ENCODE data around the gene DNAJA4. TPM values are rescaled to one million over a fixed set of nuclear protein-coding genes. Genes with fewer than 3 reads are reported as not detected.

The DNAJA4 gene
- total and polyA plus RNA-seq, 9 of the 15 experiments (the other 6 are each of a cell fraction or from before 2014, with no cell fraction given), result 0.11 to 1.0 (median 0.16) TPM; not detected in 4

- no peak for TF ChIP-seq ZNF512 (tag; IDR thresholded peaks at IDR 0.05)
- TF ChIP-seq CBX5 (IDR thresholded peaks at IDR 0.05; ENCODE audit: borderline replicate concordance, low read depth), result no peak
- 0 out of 2 replicates have a peak, but pooled peaks have one; percentile 19 for TF ChIP-seq EP400 (IDR thresholded peaks at IDR 0.05)
- no peak for TF ChIP-seq ILK (tag; IDR thresholded peaks at IDR 0.05; ENCODE audit: borderline replicate concordance, low read depth)
- no peak for TF ChIP-seq ATF1 (CRISPR knock-in tag; IDR thresholded peaks at IDR 0.05)
- no peak for TF ChIP-seq ATF1 (tag; IDR thresholded peaks at IDR 0.05)
- TF ChIP-seq ZNF518B (CRISPR knock-in tag; IDR thresholded peaks at IDR 0.05), result no peak
- no peak for TF ChIP-seq PRPF4 (IDR thresholded peaks at IDR 0.05; ENCODE audit: insufficient read depth, low read depth, low read length, poor library complexity, severe bottlenecking)
- no peak for TF ChIP-seq NFYB (IDR thresholded peaks at IDR 0.05; ENCODE audit: extremely low read depth, insufficient read length)
- no peak for TF ChIP-seq PURB (CRISPR knock-in tag; IDR thresholded peaks at IDR 0.05; ENCODE audit: low read depth)
- no peak for TF ChIP-seq ZNF79 (CRISPR knock-in tag; IDR thresholded peaks at IDR 0.05; ENCODE audit: low read depth)
- peak; percentile 25 to 35; a peak in 1 of 4 replicates for TF ChIP-seq MAZ (CRISPR knock-in tag; conservative IDR thresholded peaks at IDR 0.05 in 1 of 2, IDR thresholded peaks at IDR 0.05 in 1 of 2)
- TF ChIP-seq ZNF586 (CRISPR knock-in tag; conservative IDR thresholded peaks at IDR 0.05), result no peak
- TF ChIP-seq PREB (CRISPR knock-in tag; IDR thresholded peaks at IDR 0.05), result no peak
- peak; percentile 10 to 46; a peak in 1 of 4 replicates for TF ChIP-seq FOXK2 (conservative IDR thresholded peaks at IDR 0.05 in 1 of 2, IDR thresholded peaks at IDR 0.05 in 1 of 2; ENCODE audit: low read depth in 2 of 2)
- TF ChIP-seq ELK3 (CRISPR knock-in tag; IDR thresholded peaks at IDR 0.05), result no peak
- peak; percentile 43 for TF ChIP-seq VEZF1 (CRISPR knock-in tag; IDR thresholded peaks at IDR 0.05)
- 0 out of 2 replicates have a peak, but pooled peaks have one; percentile 31 for TF ChIP-seq EHMT2 (IDR thresholded peaks at IDR 0.05)
These were observed 11.9 kb downstream of the DNAJA4 start (continued) for GRCh38 chr15:78276064-78276943.

Measured in K562 (cell line).